ENCODE measurements around the gene SYNJ2. TPM values are rescaled to one million over a fixed set of nuclear protein-coding genes. Genes with fewer than 3 reads are reported as not detected.

The SYNJ2 gene
- total and polyA plus RNA-seq, 2 donors from 2014 or later, result 1.7 to 15.8 TPM

DNA sequence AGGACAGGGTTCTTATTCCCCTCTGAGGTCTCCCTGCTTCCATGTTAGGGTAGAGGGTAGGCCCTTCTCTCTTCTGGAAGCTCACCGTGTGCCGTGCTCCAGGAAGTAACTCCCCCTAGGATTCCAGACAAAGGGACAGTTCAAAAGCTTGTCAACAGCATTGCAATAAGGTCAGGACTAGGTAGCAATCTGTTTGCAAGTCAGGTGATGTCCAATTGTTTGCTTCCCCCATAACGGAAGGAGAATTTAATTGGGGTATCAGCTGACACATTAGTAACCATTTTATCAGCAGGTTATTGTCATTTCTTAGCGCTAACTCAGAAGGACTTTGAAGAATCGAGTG is 41.9 kb downstream of the SYNJ2 start:
- intact Hi-C loops (cut with DNase I), result no loop called here
- no peaks in the 10 kb centered on the region for H3K9me3 ChIP-seq (ENCODE audit: control insufficient read depth in 2 of 3, insufficient read depth in 1 of 3, low read length in 3 of 3)
- no peak overlapping the region for H3K27ac ChIP-seq (ENCODE audit: low read depth in 2 of 2, low read length in 2 of 2)
- no peak overlapping the region for H3K9ac ChIP-seq (ENCODE audit: low read length in 3 of 3)
- TF ChIP-seq, protein P1, sequence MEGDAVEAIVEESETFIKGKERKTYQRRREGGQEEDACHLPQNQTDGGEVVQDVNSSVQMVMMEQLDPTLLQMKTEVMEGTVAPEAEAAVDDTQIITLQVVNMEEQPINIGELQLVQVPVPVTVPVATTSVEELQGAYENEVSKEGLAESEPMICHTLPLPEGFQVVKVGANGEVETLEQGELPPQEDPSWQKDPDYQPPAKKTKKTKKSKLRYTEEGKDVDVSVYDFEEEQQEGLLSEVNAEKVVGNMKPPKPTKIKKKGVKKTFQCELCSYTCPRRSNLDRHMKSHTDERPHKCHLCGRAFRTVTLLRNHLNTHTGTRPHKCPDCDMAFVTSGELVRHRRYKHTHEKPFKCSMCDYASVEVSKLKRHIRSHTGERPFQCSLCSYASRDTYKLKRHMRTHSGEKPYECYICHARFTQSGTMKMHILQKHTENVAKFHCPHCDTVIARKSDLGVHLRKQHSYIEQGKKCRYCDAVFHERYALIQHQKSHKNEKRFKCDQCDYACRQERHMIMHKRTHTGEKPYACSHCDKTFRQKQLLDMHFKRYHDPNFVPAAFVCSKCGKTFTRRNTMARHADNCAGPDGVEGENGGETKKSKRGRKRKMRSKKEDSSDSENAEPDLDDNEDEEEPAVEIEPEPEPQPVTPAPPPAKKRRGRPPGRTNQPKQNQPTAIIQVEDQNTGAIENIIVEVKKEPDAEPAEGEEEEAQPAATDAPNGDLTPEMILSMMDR (IDR thresholded peaks at IDR 0.05; ENCODE audit: borderline replicate concordance, extremely low read depth, insufficient read depth), result no peak
- no peaks in the 10 kb centered on the region for H3K27me3 ChIP-seq (ENCODE audit: control insufficient read depth, insufficient read depth, low read length)
- H3K36me3 ChIP-seq (ENCODE audit: control insufficient read depth in 2 of 3, insufficient read depth in 3 of 3, low read length in 3 of 3), result peaks cover 2 to 3% (median 3%) of the 10 kb centered on the region in 3 donors
- DNase-seq, result no peak
- FAIRE-seq, result no peak
- no peak overlapping the region for H3K4me3 ChIP-seq (ENCODE audit: low read length in 3 of 3)
- H3K4me1 ChIP-seq (ENCODE audit: control insufficient read depth in 2 of 3, insufficient read depth in 2 of 3, low read depth in 1 of 3, low read length in 3 of 3), result peaks cover 0 to 17% (median 5%) of the 10 kb centered on the region in 3 donors

DNA sequence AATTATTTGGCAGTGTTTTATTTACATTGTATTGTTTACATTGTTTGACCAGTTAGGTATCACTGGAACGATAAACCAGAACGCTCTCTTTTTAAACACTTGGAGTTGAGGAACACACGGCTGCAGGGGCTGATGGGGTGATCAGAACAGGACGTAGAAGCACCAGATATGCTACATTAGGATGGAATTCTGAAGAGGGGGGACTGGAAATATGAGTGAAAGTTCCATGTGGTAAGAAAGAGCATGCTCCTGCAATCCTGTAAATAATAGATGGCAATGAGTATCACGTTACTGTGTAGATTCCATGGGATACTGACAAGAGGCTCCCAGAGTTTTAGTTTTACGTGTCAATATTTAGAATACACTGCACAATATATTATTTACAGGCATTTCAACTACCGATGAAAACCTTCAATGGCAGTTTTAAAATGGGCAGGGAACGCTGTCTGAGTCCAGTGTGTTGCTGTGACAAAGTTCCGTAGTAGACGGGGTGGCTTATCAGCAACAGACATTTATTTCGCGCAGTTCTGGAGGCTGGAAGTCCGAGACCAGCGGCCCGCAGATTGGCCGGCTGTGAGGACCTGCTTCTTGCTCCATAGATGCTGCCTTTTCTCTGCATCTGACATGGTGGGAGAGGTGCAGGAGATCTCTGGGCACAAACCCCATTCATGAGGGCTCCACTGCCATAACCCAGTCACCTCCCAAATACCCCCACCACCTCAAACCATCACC is 43.1 kb downstream of the SYNJ2 start:
- no peak overlapping the region for H3K27ac ChIP-seq (ENCODE audit: low read depth in 2 of 2, low read length in 2 of 2)
- intact Hi-C loops (cut with DNase I), result no loop called here
- no peak for FAIRE-seq
- TF ChIP-seq, protein P1 (IDR thresholded peaks at IDR 0.05; ENCODE audit: borderline replicate concordance, extremely low read depth, insufficient read depth), result no peak
- H3K4me3 ChIP-seq (ENCODE audit: low read length in 3 of 3), result no peak overlapping the region
- H3K9me3 ChIP-seq (ENCODE audit: control insufficient read depth in 2 of 3, insufficient read depth in 1 of 3, low read length in 3 of 3), result no peaks in the 10 kb centered on the region
- no peaks in the 10 kb centered on the region for H3K27me3 ChIP-seq (ENCODE audit: control insufficient read depth, insufficient read depth, low read length)
- H3K36me3 ChIP-seq (ENCODE audit: control insufficient read depth in 2 of 3, insufficient read depth in 3 of 3, low read length in 3 of 3), result peaks cover 2 to 3% (median 3%) of the 10 kb centered on the region in 3 donors
- DNase-seq, result peak in 2 of 5 donors; percentile 22 to 33
- H3K9ac ChIP-seq (ENCODE audit: low read length in 3 of 3), result no peak overlapping the region
- H3K4me1 ChIP-seq (ENCODE audit: control insufficient read depth in 2 of 3, insufficient read depth in 2 of 3, low read depth in 1 of 3, low read length in 3 of 3), result peaks cover 0 to 17% (median 5%) of the 10 kb centered on the region in 3 donors

DNA sequence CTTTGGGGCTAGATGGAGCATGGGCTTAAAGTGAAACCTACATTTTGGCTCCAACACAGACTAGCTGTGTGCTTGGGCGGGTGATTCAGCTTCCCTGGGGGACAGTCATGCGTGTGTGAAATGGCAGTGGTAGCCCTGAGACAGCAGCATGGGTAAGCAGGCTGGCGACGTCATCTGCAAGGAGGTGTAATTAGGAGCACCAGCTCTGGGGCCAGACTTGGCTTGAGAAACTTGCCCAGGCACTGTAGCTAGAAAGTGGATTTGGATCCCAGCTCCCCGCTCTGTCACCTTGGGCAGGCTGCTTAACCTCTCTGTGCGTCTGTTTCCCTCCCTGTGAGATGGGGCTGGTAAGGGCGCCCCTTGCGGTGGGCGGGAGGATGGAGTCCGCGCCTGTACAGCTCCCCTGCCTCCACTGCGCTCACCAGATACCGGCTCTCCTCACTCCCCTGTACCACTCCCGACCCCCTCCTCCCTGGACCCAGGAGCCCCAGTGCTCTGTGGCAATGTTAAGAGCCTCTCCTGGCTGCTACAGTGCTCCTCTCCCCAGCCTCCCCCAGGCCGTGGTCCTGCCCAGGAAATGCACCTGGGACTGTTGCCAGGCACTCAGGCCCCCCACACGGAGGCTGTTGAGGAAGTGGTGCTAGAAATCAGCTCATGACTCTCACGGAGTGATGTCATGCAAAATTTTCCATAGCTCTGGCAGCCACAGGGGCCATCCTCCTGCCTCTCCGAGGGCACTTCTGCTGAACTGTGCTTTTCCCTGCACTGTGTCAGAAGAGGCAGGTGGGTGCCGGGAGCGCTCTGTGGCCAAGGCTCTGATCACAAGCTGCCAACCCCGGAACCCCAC is 44.6 kb downstream of the SYNJ2 start:
- no peaks in the 10 kb centered on the region for H3K36me3 ChIP-seq (ENCODE audit: control insufficient read depth in 2 of 3, insufficient read depth in 3 of 3, low read length in 3 of 3)
- H3K4me3 ChIP-seq (ENCODE audit: low read length in 3 of 3), result peak overlapping the region in 2 of 3 donors; percentile 8 to 30
- H3K4me1 ChIP-seq (ENCODE audit: control insufficient read depth in 2 of 3, insufficient read depth in 2 of 3, low read depth in 1 of 3, low read length in 3 of 3), result peaks cover 0 to 19% (median 5%) of the 10 kb centered on the region in 3 donors
- no peaks in the 10 kb centered on the region for H3K27me3 ChIP-seq (ENCODE audit: control insufficient read depth, insufficient read depth, low read length)
- FAIRE-seq (no peak), DNase-seq (peak; percentile 58 to 96 (median 67))
- H3K9ac ChIP-seq (ENCODE audit: low read length in 3 of 3), result peak overlapping the region in 1 of 3 donors; percentile 22
- intact Hi-C loops (cut with DNase I), result no loop called here
- no peaks in the 10 kb centered on the region for H3K9me3 ChIP-seq (ENCODE audit: control insufficient read depth in 2 of 3, insufficient read depth in 1 of 3, low read length in 3 of 3)
- TF ChIP-seq, protein P1 (IDR thresholded peaks at IDR 0.05; ENCODE audit: borderline replicate concordance, extremely low read depth, insufficient read depth), result peak; percentile 20
- H3K27ac ChIP-seq (ENCODE audit: low read depth in 2 of 2, low read length in 2 of 2), result peak overlapping the region; percentile 70 to 76

Data from kidney (tissue), 14 donors.